HepG2 (cell line): Measurements from ENCODE around the gene TTC8. TPM values are rescaled to one million over a fixed set of nuclear protein-coding genes. Genes with fewer than 3 reads are reported as not detected.
"Not testable (repeated sequence)": the region's sequence is repeated elsewhere in the genome, so short reads cannot be mapped to it uniquely, and the experiment has no call there.

Source experiments
- ATAC-seq: fragments of 200-7000 bp; cut with Tn5 transposase; 3 replicates; pipeline ENCODE4 v1.9.1; 2020; ENCODE audit warnings: mild to moderate bottlenecking, moderate library complexity
- BruUV-seq: library from RNA; stranded (reverse); fragments of 400-500 nt; replicated peaks from 2 replicates; lab custom pipeline; 2021; lab: Mats Ljungman, UMichigan
- CTCF ChIA-PET: fragments of 300-600 bp; formaldehyde crosslinking; extraction: SDS; loops from one replicate; lab custom pipeline; 2021; ENCODE audit warnings: low total read pairs, inconsistent platforms, low intra/inter-chr PET ratio; lab: Yijun Ruan, JAX
- POLR2A ChIA-PET: fragments of 350-600 bp; sonication (Branson Sonifier 250); formaldehyde crosslinking; loops from one replicate; lab custom pipeline; 2020; ENCODE audit warnings: antibody characterized with exemption, inconsistent platforms; lab: Yijun Ruan, JAX
- DNase-seq: peaks from one replicate; pipeline ENCODE4 v3.0.0-alpha.2; 2015; ENCODE audit warnings: low spot score
- FAIRE-seq: peaks from 3 replicates; lab custom pipeline; 2011; peaks lifted over from hg19 to GRCh38; lab: Jason Lieb, UNC
- H2AFZ ChIP-seq: one replicate; pipeline ENCODE4 v1.6.1; 2011; ENCODE audit warnings: low read length, inconsistent platforms
- H3K27ac ChIP-seq: fragments of 300-600 bp; 3 replicates; pipeline ENCODE4 v1.8.0; 2011; ENCODE audit warnings: mixed run types, mild to moderate bottlenecking, mixed read lengths, low read length, inconsistent platforms; ENCODE audit not compliant: insufficient read depth; ENCODE audit errors: extremely low read length
- H3K27me3 ChIP-seq, 2 experiments: fragments of 200-600 bp in 1 of 2; 2 replicates in 1 of 2; 3 replicates in 1 of 2; pipeline versions ENCODE4 v1.6.0 to v1.8.0; 2011; ENCODE audit warnings: low read length in 2 of 2, mild to moderate bottlenecking in 2 of 2, moderate library complexity in 2 of 2, inconsistent platforms in 1 of 2; ENCODE audit not compliant: insufficient read depth in 2 of 2, control insufficient read depth in 1 of 2
- H3K36me3 ChIP-seq, 2 experiments: fragments of 200-600 bp in 1 of 2; replicated peaks in 1 of 2; 2 replicates in 1 of 2; 3 replicates in 1 of 2; pipeline versions ENCODE4 v1.5.1 to v1.8.0; 2011; ENCODE audit warnings: low read length in 2 of 2, inconsistent platforms in 1 of 2; ENCODE audit not compliant: insufficient read depth in 2 of 2, control insufficient read depth in 1 of 2
- H3K4me1 ChIP-seq: 2 replicates; pipeline ENCODE4 v1.5.1; 2012; ENCODE audit warnings: low read length, inconsistent platforms; ENCODE audit not compliant: insufficient read depth
- H3K4me2 ChIP-seq: 2 replicates; pipeline ENCODE4 v1.6.0; 2011; ENCODE audit warnings: low read depth, low read length, inconsistent platforms
- H3K4me3 ChIP-seq, 3 experiments: fragments of 200-600 bp in 1 of 3; sonication (generic), shearing (Covaris generic) in 1 of 3; replicated peaks in 1 of 3; 2 replicates each; pipeline ENCODE4 v1.5.1; 2011 to 2016; ENCODE audit warnings: low read length in 3 of 3, inconsistent platforms in 2 of 3, low read depth in 2 of 3, mild to moderate bottlenecking in 2 of 3, control low read depth in 1 of 3, mixed read lengths in 1 of 3; ENCODE audit not compliant: insufficient read depth in 1 of 3
- H3K79me2 ChIP-seq: one replicate; pipeline ENCODE4 v1.6.1; 2011; ENCODE audit warnings: low read length, inconsistent platforms; ENCODE audit not compliant: insufficient read depth
- H3K9ac ChIP-seq: 2 replicates; pipeline ENCODE4 v1.6.0; 2011; ENCODE audit warnings: mild to moderate bottlenecking, low read depth, low read length, inconsistent platforms; ENCODE audit not compliant: insufficient read depth
- H3K9me3 ChIP-seq: 2 replicates; pipeline ENCODE4 v1.5.1; 2012; ENCODE audit warnings: mild to moderate bottlenecking, low read length
- H4K20me1 ChIP-seq: 2 replicates; pipeline ENCODE4 v1.6.0; 2011; ENCODE audit warnings: inconsistent platforms, mild to moderate bottlenecking, low read length, moderate library complexity; ENCODE audit not compliant: insufficient read depth
- CBFB ChIP-seq: sonication (generic); formaldehyde crosslinking; IDR thresholded peaks from 2 replicates; pipeline ENCODE4 v1.4.0; 2020; ENCODE audit warnings: missing genetic modification reagents
- CHCHD3 ChIP-seq: sonication (generic); formaldehyde crosslinking; IDR thresholded peaks from 2 replicates; pipeline ENCODE4 v1.8.0; 2022; ENCODE audit warnings: mild to moderate bottlenecking, missing genetic modification reagents, moderate library complexity
- ESRRA ChIP-seq: sonication (generic); formaldehyde crosslinking; IDR thresholded peaks from 2 replicates; pipeline ENCODE4 v1.5.1; 2020; ENCODE audit warnings: mild to moderate bottlenecking, low read depth, missing genetic modification reagents
- IKZF4 ChIP-seq: sonication (generic); formaldehyde crosslinking; IDR thresholded peaks from 2 replicates; pipeline ENCODE4 v1.5.1; 2020; ENCODE audit warnings: borderline replicate concordance, mild to moderate bottlenecking, low read depth, missing genetic modification reagents; ENCODE audit errors: not compliant biosample characterization
- KDM2A ChIP-seq: sonication (generic); formaldehyde crosslinking; IDR thresholded peaks from 2 replicates; pipeline ENCODE4 v1.4.0; 2020; ENCODE audit warnings: low read depth, missing genetic modification reagents, borderline replicate concordance
- LBX2 ChIP-seq: sonication (generic); formaldehyde crosslinking; IDR thresholded peaks from 2 replicates; pipeline ENCODE4 v1.5.0; 2020; ENCODE audit warnings: missing genetic modification reagents, mild to moderate bottlenecking, borderline replicate concordance
- NCOA5 ChIP-seq: sonication (generic); formaldehyde crosslinking; IDR thresholded peaks from 2 replicates; pipeline ENCODE4 v1.4.0; 2020; ENCODE audit warnings: missing genetic modification reagents
- TAF15 ChIP-seq: fragments of 200-400 bp; formaldehyde crosslinking; IDR thresholded peaks from one replicate; pipeline ENCODE4 v1.6.1; 2018; ENCODE audit warnings: mild to moderate bottlenecking, low read depth, low read length; ENCODE audit not compliant: poor library complexity, severe bottlenecking
- ZBTB2 ChIP-seq: sonication (generic); formaldehyde crosslinking; IDR thresholded peaks from 2 replicates; pipeline ENCODE4 v1.8.0; 2022; ENCODE audit warnings: low read depth, missing genetic modification reagents
- ZMAT5 ChIP-seq: sonication (generic); formaldehyde crosslinking; IDR thresholded peaks from 2 replicates; pipeline ENCODE4 v1.5.0; 2020; ENCODE audit warnings: mild to moderate bottlenecking, low read depth, missing genetic modification reagents, borderline replicate concordance
- ZNF770 ChIP-seq: sonication (generic); formaldehyde crosslinking; IDR thresholded peaks from 2 replicates; pipeline ENCODE4 v1.5.0; 2020; ENCODE audit warnings: mild to moderate bottlenecking, missing genetic modification reagents
- ZNF788 ChIP-seq: sonication (generic); formaldehyde crosslinking; IDR thresholded peaks from 2 replicates; pipeline ENCODE4 v1.5.0; 2020; ENCODE audit warnings: mild to moderate bottlenecking, missing genetic modification reagents, borderline replicate concordance
- WGBS: methylation state at CpG from one replicate; pipeline ENCODE4 v1.1.6; 2017; ENCODE audit warnings: low lambda C conversion rate; 5-methylcytosine and 5-hydroxymethylcytosine counted together
- in situ Hi-C: cut with HindIII; loops from 2 replicates; pipeline ENCODE4 v1.10.0; 2017; ENCODE audit warnings: low pct_unique_long_range_greater_than_20kb; ENCODE audit not compliant: extremely low pct_ligation_motif_present
- intact Hi-C: fragments of 100-400 bp; cut with micrococcal nuclease; formaldehyde crosslinking; loops from one replicate; pipeline ENCODE4 v1.10.0; 2022; ENCODE audit not compliant: unreplicated experiment
- polyA plus RNA-seq, 8 experiments: library from polyadenylated mRNA; depleted of rRNA in 3 of 8; stranded (reverse) in 7 of 8; unstranded in 1 of 8; fragments of >200 nt; fragmentation: Illumina TruSeq in 4 of 8; extraction: Trizol in 4 of 8; gene quantifications; 2 replicates each; pipeline versions ENCODE4 v1.2.1 to v1.2.3, GENCODE V29; 2011 to 2016; ENCODE audit warnings: low read depth in 4 of 8, missing spikeins in 1 of 8, mixed read lengths in 1 of 8; ENCODE audit not compliant: insufficient read depth in 1 of 8
- total RNA-seq, 5 experiments: library from RNA; depleted of rRNA; stranded (reverse); fragments of >200 nt; fragmentation: Illumina TruSeq; extraction: Trizol; gene quantifications; 2 replicates each; pipeline ENCODE4 v1.2.3, GENCODE V29; 2016; ENCODE audit warnings: low read depth in 1 of 5

The TTC8 gene
- total and polyA plus RNA-seq, 2 of the 13 experiments (the other 11 are each of a cell fraction or from before 2014, with no cell fraction given): 13.8 to 15.2 TPM

GRCh38 chr14:88785911-88786310 is 38.5 kb upstream of the TTC8 start (continued):
- TF ChIP-seq ZNF770 (no peak), CBFB (no peak), ZNF788 (CRISPR knock-in tag) (no peak), NCOA5 (no peak), IKZF4 (CRISPR knock-in tag) (no peak)

GRCh38 chr14:88786715-88787114 is 37.7 kb upstream of the TTC8 start:
- ATAC-seq: no peak
- POLR2A ChIA-PET: no interaction called here
- TF ChIP-seq ZMAT5 (no peak), ESRRA (no peak), KDM2A (CRISPR knock-in tag) (no peak), TAF15 (no peak), ZBTB2 (CRISPR knock-in tag) (no peak), CHCHD3 (CRISPR knock-in tag) (no peak), LBX2 (CRISPR knock-in tag) (no peak)

GRCh38 chr14:88789573-88789972 is 34.9 kb upstream of the TTC8 start:
- CTCF ChIA-PET, H2AFZ ChIP-seq, H3K36me3 ChIP-seq, H3K9ac ChIP-seq, H3K79me2 ChIP-seq, ATAC-seq, H3K27ac ChIP-seq, intact Hi-C loops, DNase-seq, in situ Hi-C loops, H3K9me3 ChIP-seq, H3K4me3 ChIP-seq, BruUV-seq, POLR2A ChIA-PET, FAIRE-seq, H4K20me1 ChIP-seq, H3K4me2 ChIP-seq: not testable (repeated sequence)
- Histone ChIP-seq H3K4me1 (peaks cover 11% of the 10 kb centered on the region; the same call in 1 of the 2 replicates), H3K27me3 (peaks cover 4 to 24% of the 10 kb centered on the region in 2 experiments)

More at GRCh38 chr14:88786715-88787114, 37.7 kb upstream of the TTC8 start:
- CTCF ChIA-PET: no interaction called here
- FAIRE-seq (no peak), DNase-seq (no peak)
- Histone ChIP-seq H3K9me3 (peaks cover 6% of the 10 kb centered on the region; the same call in 1 of the 2 replicates), H3K27me3 (peaks cover 0 to 8% of the 10 kb centered on the region in 2 experiments; a peak in 3 of 5 replicates), H4K20me1 (no peaks in the 10 kb centered on the region), H3K79me2 (no peaks in the 10 kb centered on the region), H3K9ac (no peak overlapping the region), H3K4me3 (no peak overlapping the region), H3K36me3 (no peaks in the 10 kb centered on the region), H3K4me1 (no peaks in the 10 kb centered on the region), H3K4me2 (no peak overlapping the region), H2AFZ (no peak overlapping the region), H3K27ac (no peak overlapping the region)
- WGBS: 26% methylated on average over 4 of the region's 4 CpGs
- in situ Hi-C loops: no loop called here
- no TSS peak for BruUV-seq
- intact Hi-C loops: no loop called here
